PFSK-1 (cell line): ENCODE results near the gene ADIRF.
"Not testable (repeated sequence)": the region's sequence is repeated elsewhere in the genome, so short reads cannot be mapped to it uniquely, and the experiment has no call there.

Source experiments
- FOXP2 ChIP-seq: optimal IDR thresholded peaks from 2 replicates; pipeline ENCODE3; 2011; ENCODE audit warnings: borderline replicate concordance, control low read depth, inconsistent platforms; ENCODE audit not compliant: insufficient read depth; ENCODE audit errors: extremely low read length, extremely low read depth
- POLR2AphosphoS5 ChIP-seq: IDR thresholded peaks from 2 replicates; pipeline ENCODE4 v1.6.1; 2012; ENCODE audit warnings: low read depth, mild to moderate bottlenecking, control low read depth, low read length, moderate library complexity
- SIN3A ChIP-seq: IDR thresholded peaks from 2 replicates; pipeline ENCODE4 v1.6.1; 2012; ENCODE audit warnings: mild to moderate bottlenecking, low read length, moderate library complexity, borderline replicate concordance; ENCODE audit not compliant: insufficient read depth
- TAF1 ChIP-seq: IDR thresholded peaks from 2 replicates; pipeline ENCODE4 v1.6.1; 2012; ENCODE audit warnings: low read length, control low read depth, borderline replicate concordance; ENCODE audit not compliant: insufficient read depth
- TF ChIP-seq, protein P1 (sequence below), 2 experiments: IDR thresholded peaks; 2 replicates each; pipeline versions ENCODE4 v1.6.1 to v1.8.0; 2011 to 2012; ENCODE audit warnings: low read depth in 2 of 2, low read length in 2 of 2, control low read depth in 1 of 2, inconsistent platforms in 1 of 2, mild to moderate bottlenecking in 1 of 2, moderate library complexity in 1 of 2; ENCODE audit not compliant: insufficient read depth in 1 of 2

DNA sequence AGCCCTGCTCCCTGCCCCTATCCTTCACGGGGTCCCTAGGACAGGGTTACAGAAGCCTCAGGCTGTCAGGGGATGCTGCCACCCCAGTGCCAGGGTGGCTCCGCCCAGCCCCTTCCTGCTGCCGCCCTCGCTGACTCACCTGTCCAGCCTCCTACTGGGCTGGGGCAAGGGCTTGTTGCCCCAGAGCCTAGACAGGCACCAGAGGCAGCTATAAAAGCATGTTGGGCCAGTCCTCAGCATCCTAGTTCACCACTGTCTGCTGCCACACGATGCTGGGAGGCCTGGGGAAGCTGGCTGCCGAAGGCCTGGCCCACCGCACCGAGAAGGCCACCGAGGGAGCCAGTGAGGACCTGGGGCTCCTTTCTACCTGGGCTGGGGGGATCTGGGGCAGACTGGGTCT lies 51.8 kb downstream of the ADIRF start, which contains the start of gene FAM25A:
- TF ChIP-seq, protein P1, sequence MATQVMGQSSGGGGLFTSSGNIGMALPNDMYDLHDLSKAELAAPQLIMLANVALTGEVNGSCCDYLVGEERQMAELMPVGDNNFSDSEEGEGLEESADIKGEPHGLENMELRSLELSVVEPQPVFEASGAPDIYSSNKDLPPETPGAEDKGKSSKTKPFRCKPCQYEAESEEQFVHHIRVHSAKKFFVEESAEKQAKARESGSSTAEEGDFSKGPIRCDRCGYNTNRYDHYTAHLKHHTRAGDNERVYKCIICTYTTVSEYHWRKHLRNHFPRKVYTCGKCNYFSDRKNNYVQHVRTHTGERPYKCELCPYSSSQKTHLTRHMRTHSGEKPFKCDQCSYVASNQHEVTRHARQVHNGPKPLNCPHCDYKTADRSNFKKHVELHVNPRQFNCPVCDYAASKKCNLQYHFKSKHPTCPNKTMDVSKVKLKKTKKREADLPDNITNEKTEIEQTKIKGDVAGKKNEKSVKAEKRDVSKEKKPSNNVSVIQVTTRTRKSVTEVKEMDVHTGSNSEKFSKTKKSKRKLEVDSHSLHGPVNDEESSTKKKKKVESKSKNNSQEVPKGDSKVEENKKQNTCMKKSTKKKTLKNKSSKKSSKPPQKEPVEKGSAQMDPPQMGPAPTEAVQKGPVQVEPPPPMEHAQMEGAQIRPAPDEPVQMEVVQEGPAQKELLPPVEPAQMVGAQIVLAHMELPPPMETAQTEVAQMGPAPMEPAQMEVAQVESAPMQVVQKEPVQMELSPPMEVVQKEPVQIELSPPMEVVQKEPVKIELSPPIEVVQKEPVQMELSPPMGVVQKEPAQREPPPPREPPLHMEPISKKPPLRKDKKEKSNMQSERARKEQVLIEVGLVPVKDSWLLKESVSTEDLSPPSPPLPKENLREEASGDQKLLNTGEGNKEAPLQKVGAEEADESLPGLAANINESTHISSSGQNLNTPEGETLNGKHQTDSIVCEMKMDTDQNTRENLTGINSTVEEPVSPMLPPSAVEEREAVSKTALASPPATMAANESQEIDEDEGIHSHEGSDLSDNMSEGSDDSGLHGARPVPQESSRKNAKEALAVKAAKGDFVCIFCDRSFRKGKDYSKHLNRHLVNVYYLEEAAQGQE (IDR thresholded peaks at IDR 0.05; ENCODE audit: insufficient read depth in 1 of 2, low read depth in 2 of 2, low read length in 2 of 2) = not testable (repeated sequence)
- TF ChIP-seq SIN3A, POLR2AphosphoS5, TAF1, FOXP2: not testable (repeated sequence)
